Measurements from ENCODE around the gene SCGB1D4.
A peak's percentile ranks its signal among the peaks of the same experiment; 100 is the strongest.

SCGB1D4 gene

GRCh38 chr11:62269654-62270278, 29.1 kb downstream of the SCGB1D4 start, which contains the start of gene SCGB2A2:
Gene SCGB2A2, plus strand, starts transcription at chr11:62270158. Its CDS starts 59 bp downstream, at chr11:62270217.
- Histone ChIP-seq H3K9me2 (replicated peaks; ENCODE audit: low read depth, low read length) (no peaks in the 10 kb centered on the region), H3K4me3 (ENCODE audit: low read length, poor library complexity, severe bottlenecking) (no peak within 1 kb of the TSS), H3K9ac (ENCODE audit: low read depth, low read length, poor library complexity, severe bottlenecking) (no peak within 1 kb of the TSS), H3K27me3 (ENCODE audit: insufficient read depth, low read length, poor library complexity, severe bottlenecking) (no peaks in the 10 kb centered on the region), H3K4me1 (ENCODE audit: insufficient read depth, low read length, poor library complexity, severe bottlenecking) (no peaks in the 10 kb centered on the region), H4K20me1 (ENCODE audit: insufficient read depth, low read length, poor library complexity, severe bottlenecking) (no peaks in the 10 kb centered on the region), H3K79me2 (ENCODE audit: insufficient read depth, low read length) (no peaks in the 10 kb centered on the region), H3F3A (ENCODE audit: low read depth) (no peaks in the 10 kb centered on the region), H3K36me3 (ENCODE audit: insufficient read depth, low read length) (no peaks in the 10 kb centered on the region), H3K9me3 (ENCODE audit: insufficient read depth, low read depth, low read length) (no peaks in the 10 kb centered on the region), H2AFZ (ENCODE audit: low read length) (no peak within 1 kb of the TSS), H3K4me2 (ENCODE audit: low read depth, low read length, poor library complexity, severe bottlenecking) (no peak within 1 kb of the TSS)
- TF ChIP-seq EZH2phosphoT487 (IDR thresholded peaks at IDR 0.05; ENCODE audit: borderline replicate concordance) (no peak), CTCF (conservative IDR thresholded peaks at IDR 0.05; ENCODE audit: low read length) (peak; percentile 43; the same call in 1 of the 2 replicates)

GRCh38 chr11:62267576-62267975, 31.3 kb downstream of the SCGB1D4 start:
- no peak overlapping the region for H3K9ac ChIP-seq (ENCODE audit: low read depth, low read length, poor library complexity, severe bottlenecking)
- no peak overlapping the region for H2AFZ ChIP-seq (ENCODE audit: low read length)
- H3F3A ChIP-seq (ENCODE audit: low read depth), result no peaks in the 10 kb centered on the region
- H3K79me2 ChIP-seq (ENCODE audit: insufficient read depth, low read length), result no peaks in the 10 kb centered on the region
- H3K36me3 ChIP-seq (ENCODE audit: insufficient read depth, low read length), result no peaks in the 10 kb centered on the region
- H4K20me1 ChIP-seq (ENCODE audit: insufficient read depth, low read length, poor library complexity, severe bottlenecking), result no peaks in the 10 kb centered on the region
- no peak for TF ChIP-seq EZH2phosphoT487 (IDR thresholded peaks at IDR 0.05; ENCODE audit: borderline replicate concordance)
- no peak for TF ChIP-seq CTCF (conservative IDR thresholded peaks at IDR 0.05; ENCODE audit: low read length)
- H3K4me3 ChIP-seq (ENCODE audit: low read length, poor library complexity, severe bottlenecking), result no peak overlapping the region
- no peaks in the 10 kb centered on the region for H3K9me2 ChIP-seq (replicated peaks; ENCODE audit: low read depth, low read length)
- H3K27me3 ChIP-seq (ENCODE audit: insufficient read depth, low read length, poor library complexity, severe bottlenecking), result no peaks in the 10 kb centered on the region
- no peaks in the 10 kb centered on the region for H3K9me3 ChIP-seq (ENCODE audit: insufficient read depth, low read depth, low read length)
- no peaks in the 10 kb centered on the region for H3K4me1 ChIP-seq (ENCODE audit: insufficient read depth, low read length, poor library complexity, severe bottlenecking)
- H3K4me2 ChIP-seq (ENCODE audit: low read depth, low read length, poor library complexity, severe bottlenecking), result no peak overlapping the region

- no peaks in the 10 kb centered on the region for H4K20me1 ChIP-seq (ENCODE audit: insufficient read depth, low read length, poor library complexity, severe bottlenecking)
- no peak overlapping the region for H3K4me3 ChIP-seq (ENCODE audit: low read length, poor library complexity, severe bottlenecking)
- no peaks in the 10 kb centered on the region for H3K9me2 ChIP-seq (replicated peaks; ENCODE audit: low read depth, low read length)
- no peaks in the 10 kb centered on the region for H3K79me2 ChIP-seq (ENCODE audit: insufficient read depth, low read length)
- TF ChIP-seq CTCF (conservative IDR thresholded peaks at IDR 0.05; ENCODE audit: low read length) (no peak), EZH2phosphoT487 (IDR thresholded peaks at IDR 0.05; ENCODE audit: borderline replicate concordance) (no peak)
- H3K27me3 ChIP-seq (ENCODE audit: insufficient read depth, low read length, poor library complexity, severe bottlenecking), result no peaks in the 10 kb centered on the region
- H3K4me2 ChIP-seq (ENCODE audit: low read depth, low read length, poor library complexity, severe bottlenecking), result no peak overlapping the region
- no peak overlapping the region for H3K9ac ChIP-seq (ENCODE audit: low read depth, low read length, poor library complexity, severe bottlenecking)
- no peaks in the 10 kb centered on the region for H3K9me3 ChIP-seq (ENCODE audit: insufficient read depth, low read depth, low read length)
- H3F3A ChIP-seq (ENCODE audit: low read depth), result no peaks in the 10 kb centered on the region
- no peak overlapping the region for H2AFZ ChIP-seq (ENCODE audit: low read length)
- no peaks in the 10 kb centered on the region for H3K4me1 ChIP-seq (ENCODE audit: insufficient read depth, low read length, poor library complexity, severe bottlenecking)
- H3K36me3 ChIP-seq (ENCODE audit: insufficient read depth, low read length), result no peaks in the 10 kb centered on the region
These were observed 31.8 kb downstream of the SCGB1D4 start for GRCh38 chr11:62267050-62267449.
